H1 (cell line): ENCODE measurements around the gene RPSA. TPM values are rescaled to one million over a fixed set of nuclear protein-coding genes. Genes with fewer than 3 reads are reported as not detected.

ENCODE experiments used
- CTCF ChIA-PET: fragments of 300-600 bp; sonication (Branson Sonifier 250); formaldehyde crosslinking; loops from one replicate; lab custom pipeline; 2021; ENCODE audit not compliant: partially characterized antibody; lab: Charles Lee
- POLR2A ChIA-PET: fragments of 300-600 bp; sonication (Branson Sonifier 250); formaldehyde crosslinking; loops from one replicate; lab custom pipeline; 2021; ENCODE audit warnings: inconsistent platforms; ENCODE audit not compliant: partially characterized antibody; lab: Charles Lee
- DNase-seq, 2 experiments: peaks; one replicate each; pipeline versions ENCODE4 v3.0.0 to v3.0.0-alpha.2; 2010 to 2022; ENCODE audit warnings: low spot score in 2 of 2, low read depth in 1 of 2, mixed read lengths in 1 of 2
- FAIRE-seq: peaks from 2 replicates; lab custom pipeline; 2011; peaks lifted over from hg19 to GRCh38; lab: Jason Lieb, UNC
- H2AFZ ChIP-seq: 2 replicates; pipeline ENCODE4 v1.8.1; 2012; ENCODE audit warnings: low read length, inconsistent platforms
- H2AK5ac ChIP-seq: 2 replicates; pipeline ENCODE4 v1.6.1; 2013; ENCODE audit warnings: low read depth, low read length
- H2BK120ac ChIP-seq: replicated peaks from 2 replicates; pipeline ENCODE3; 2013; ENCODE audit warnings: low read depth, low read length, inconsistent platforms
- H2BK12ac ChIP-seq: 2 replicates; pipeline ENCODE4 v1.6.1; 2013; ENCODE audit warnings: low read depth, low read length
- H2BK15ac ChIP-seq: 2 replicates; pipeline ENCODE4 v1.6.1; 2013; ENCODE audit warnings: low read length
- H2BK20ac ChIP-seq: 2 replicates; pipeline ENCODE4 v1.6.1; 2013; ENCODE audit warnings: low read length
- H2BK5ac ChIP-seq: 2 replicates; pipeline ENCODE4 v1.6.1; 2013; ENCODE audit warnings: low read depth, low read length
- H3K14ac ChIP-seq: 2 replicates; pipeline ENCODE4 v1.6.1; 2013; ENCODE audit warnings: inconsistent platforms; ENCODE audit not compliant: insufficient read length
- H3K18ac ChIP-seq: 2 replicates; pipeline ENCODE4 v1.6.1; 2013; ENCODE audit warnings: low read length; ENCODE audit errors: extremely low read depth
- H3K23ac ChIP-seq: 2 replicates; pipeline ENCODE4 v1.6.1; 2013; ENCODE audit warnings: inconsistent platforms; ENCODE audit not compliant: insufficient read length
- H3K23me2 ChIP-seq: 2 replicates; pipeline ENCODE4 v1.6.1; 2013; ENCODE audit warnings: low read depth, low read length
- H3K27ac ChIP-seq: 2 replicates; pipeline ENCODE4 v1.6.1; 2011; ENCODE audit warnings: low read depth, low read length, inconsistent platforms
- H3K27me3 ChIP-seq, 4 experiments: replicated peaks in 1 of 4; 1 replicate in 1 of 4; 2 replicates in 3 of 4; pipeline versions ENCODE4 v1.6.1 to v1.8.1; 2011 to 2013; ENCODE audit warnings: low read length in 3 of 4, mild to moderate bottlenecking in 3 of 4, inconsistent platforms in 2 of 4, mixed read lengths in 2 of 4, moderate library complexity in 1 of 4; ENCODE audit not compliant: control insufficient read depth in 3 of 4, insufficient read depth in 3 of 4; ENCODE audit errors: extremely low read depth in 1 of 4
- H3K36me3 ChIP-seq, 4 experiments: 2 replicates each; pipeline versions ENCODE4 v1.6.1 to v1.8.1; 2011 to 2013; ENCODE audit warnings: mild to moderate bottlenecking in 4 of 4, low read length in 3 of 4, moderate library complexity in 2 of 4, control low read depth in 1 of 4, inconsistent platforms in 1 of 4; ENCODE audit not compliant: insufficient read depth in 4 of 4, control insufficient read depth in 2 of 4
- H3K4ac ChIP-seq: replicated peaks from 2 replicates; pipeline ENCODE3; 2013; ENCODE audit warnings: low read length, low read depth, mixed read lengths, inconsistent platforms; ENCODE audit not compliant: insufficient read length
- H3K4me1 ChIP-seq, 4 experiments: replicated peaks in 1 of 4; 1 replicate in 1 of 4; 2 replicates in 3 of 4; pipeline versions ENCODE4 v1.6.1 to v1.8.1; 2011 to 2013; ENCODE audit warnings: low read length in 3 of 4, inconsistent platforms in 2 of 4, mixed read lengths in 1 of 4; ENCODE audit not compliant: insufficient read depth in 4 of 4, control insufficient read depth in 3 of 4
- H3K4me2 ChIP-seq, 2 experiments: 2 replicates each; pipeline versions ENCODE4 v1.6.1 to v1.8.1; 2011 to 2013; ENCODE audit warnings: low read depth in 2 of 2, low read length in 2 of 2, control low read depth in 1 of 2, inconsistent platforms in 1 of 2, mild to moderate bottlenecking in 1 of 2; ENCODE audit not compliant: insufficient read depth in 1 of 2
- H3K4me3 ChIP-seq, 4 experiments: fragments of 200-600, 300-600 bp in 1 of 4; sonication (generic), shearing (Covaris generic), sonication (Bioruptor Twin) in 1 of 4; 2 replicates each; pipeline versions ENCODE4 v1.5.1 to v1.8.1; 2011 to 2016; ENCODE audit warnings: low read length in 4 of 4, low read depth in 3 of 4, control low read depth in 2 of 4, inconsistent platforms in 2 of 4, mild to moderate bottlenecking in 2 of 4, mixed read lengths in 1 of 4, moderate library complexity in 1 of 4; ENCODE audit not compliant: insufficient read depth in 2 of 4; ENCODE audit errors: extremely low read depth in 1 of 4
- H3K56ac ChIP-seq: replicated peaks from 2 replicates; pipeline ENCODE3; 2013; ENCODE audit warnings: low read depth, mild to moderate bottlenecking, mixed read lengths, low read length, inconsistent platforms; ENCODE audit not compliant: insufficient read length
- H3K79me1 ChIP-seq: 2 replicates; pipeline ENCODE4 v1.6.1; 2013; ENCODE audit warnings: low read depth, low read length, control low read depth
- H3K79me2 ChIP-seq, 2 experiments: 2 replicates each; pipeline versions ENCODE4 v1.6.1 to v1.8.1; 2012 to 2013; ENCODE audit warnings: low read length in 2 of 2, mild to moderate bottlenecking in 2 of 2, inconsistent platforms in 1 of 2; ENCODE audit not compliant: insufficient read depth in 2 of 2, control insufficient read depth in 1 of 2
- H3K9ac ChIP-seq, 4 experiments: replicated peaks in 1 of 4; 1 replicate in 1 of 4; 2 replicates in 3 of 4; pipeline versions ENCODE4 v1.6.1 to v1.8.1; 2011 to 2013; ENCODE audit warnings: low read depth in 3 of 4, low read length in 3 of 4, control low read depth in 2 of 4, mild to moderate bottlenecking in 2 of 4, moderate library complexity in 2 of 4, inconsistent platforms in 1 of 4; ENCODE audit errors: extremely low read depth in 1 of 4
- H3K9me3 ChIP-seq, 2 experiments: 2 replicates each; pipeline versions ENCODE4 v1.6.1 to v1.8.1; 2012 to 2013; ENCODE audit warnings: mild to moderate bottlenecking in 2 of 2, moderate library complexity in 2 of 2, control low read depth in 1 of 2, inconsistent platforms in 1 of 2, low read depth in 1 of 2, low read length in 1 of 2, mixed read lengths in 1 of 2; ENCODE audit not compliant: insufficient read depth in 2 of 2
- H4K20me1 ChIP-seq, 2 experiments: replicated peaks in 1 of 2; 2 replicates each; pipeline versions ENCODE3 to v1.8.1; 2011 to 2013; ENCODE audit warnings: inconsistent platforms in 2 of 2, low read length in 2 of 2, mild to moderate bottlenecking in 1 of 2; ENCODE audit not compliant: insufficient read depth in 2 of 2, control insufficient read depth in 1 of 2
- H4K5ac ChIP-seq: 2 replicates; pipeline ENCODE4 v1.6.1; 2013; ENCODE audit warnings: low read length, low read depth, mixed read lengths, inconsistent platforms; ENCODE audit not compliant: insufficient read length
- H4K8ac ChIP-seq: 2 replicates; pipeline ENCODE4 v1.8.0; 2013; ENCODE audit warnings: mild to moderate bottlenecking, moderate library complexity, low read length, inconsistent platforms; ENCODE audit not compliant: insufficient read depth; ENCODE audit errors: extremely low read depth
- H4K91ac ChIP-seq: replicated peaks from 2 replicates; pipeline ENCODE3; 2013; ENCODE audit warnings: low read length, mixed read lengths, inconsistent platforms; ENCODE audit not compliant: insufficient read length
- CREB1 ChIP-seq: IDR thresholded peaks from 2 replicates; pipeline ENCODE4 v1.6.1; 2012; ENCODE audit warnings: inconsistent platforms
- EGR1 ChIP-seq: IDR thresholded peaks from 2 replicates; pipeline ENCODE4 v1.6.1; 2011; ENCODE audit warnings: low read depth, low read length, borderline replicate concordance
- NRF1 ChIP-seq: IDR thresholded peaks from 2 replicates; pipeline ENCODE4 v1.6.1; 2011; ENCODE audit warnings: mild to moderate bottlenecking, low read depth, low read length, improper control_type of control experiment
- POLR2A ChIP-seq, 2 experiments: IDR thresholded peaks; 1 replicate in 1 of 2; 2 replicates in 1 of 2; pipeline ENCODE4 v1.6.1; 2011; ENCODE audit warnings: low read depth in 2 of 2, low read length in 2 of 2, mild to moderate bottlenecking in 2 of 2; ENCODE audit errors: control extremely low read depth in 1 of 2
- SIX5 ChIP-seq: IDR thresholded peaks from 2 replicates; pipeline ENCODE4 v1.6.1; 2011; ENCODE audit warnings: mild to moderate bottlenecking, low read depth, low read length
- USF2 ChIP-seq: IDR thresholded peaks from 2 replicates; pipeline ENCODE4 v1.6.1; 2011; ENCODE audit warnings: low read length, improper control_type of control experiment
- WGBS, 2 experiments: shearing (Covaris generic) in 1 of 2; methylation state at CpG; one replicate each; pipeline versions ENCODE4 v1.1.6 to v1.1.7; 2013 to 2015; ENCODE audit warnings: low lambda C conversion rate in 2 of 2, mixed read lengths in 2 of 2, inconsistent platforms in 1 of 2, low coverage in 1 of 2, missing lambda C conversion rate in 1 of 2; ENCODE audit not compliant: insufficient replicate concordance in 2 of 2, insufficient coverage in 1 of 2, insufficient read length in 1 of 2; ENCODE audit errors: extremely low coverage in 1 of 2, missing lambda C conversion rate in 1 of 2; 5-methylcytosine and 5-hydroxymethylcytosine counted together
- polyA plus RNA-seq, 7 experiments: library from polyadenylated mRNA; depleted of rRNA in 3 of 7; stranded (reverse) in 5 of 7; unstranded in 2 of 7; fragments of >200 nt in 5 of 7; fragments of 200-250 nt in 2 of 7; gene quantifications; 1 replicate in 5 of 7; 2 replicates in 1 of 7; 4 replicates in 1 of 7; pipeline versions ENCODE4 v1.2.1 to v1.2.3, GENCODE V29; 2011 to 2013; ENCODE audit warnings: missing spikeins in 2 of 7, mixed read lengths in 2 of 7
- total RNA-seq: library from RNA; stranded (reverse); fragmentation: NEBNext Ultra II Directional; extraction: Animal tissue kit (Norgen Biotek cat#: 25700); gene quantifications from 2 replicates; pipeline ENCODE4 v1.2.1, GENCODE V29; 2021

RPSA gene
- total and polyA plus RNA-seq, 2 of the 8 experiments (the other 6 are each of a cell fraction or from before 2014, with no cell fraction given), result 2,661 to 7,468 TPM

GRCh38 chr3:39446444-39446843 is 39.9 kb downstream of the RPSA start:
- H2AFZ ChIP-seq, result no peak overlapping the region
- H3K9me3 ChIP-seq, result no peaks in the 10 kb centered on the region
- ChIA-PET CTCF (interaction anchor here (0.5 to 9.9 kb wide), 24 partner anchors 12 to 1782 kb away, joined by 3 to 122 read pairs (median 4); partner anchors contain the start of gene MOBP), POLR2A (interaction anchor here (1.2 to 2.7 kb wide), 2 partner anchors 32 to 38 kb away, joined by 3 to 10 read pairs; no protein-coding TSS in a partner anchor)
- H3K79me2 ChIP-seq, result no peaks in the 10 kb centered on the region
- 89% methylated on average over 2 of the region's 2 CpGs; no CpG with 5 or more reads in 1 of the 2 experiments for WGBS, 2 experiments
- no peak overlapping the region for H3K27ac ChIP-seq
- H3K4me3 ChIP-seq, result no peak overlapping the region
- no peaks in the 10 kb centered on the region for H4K20me1 ChIP-seq
- no peak overlapping the region for H2BK12ac ChIP-seq
- H3K18ac ChIP-seq, result no peak overlapping the region
- H2BK20ac ChIP-seq, result no peak overlapping the region
- TF ChIP-seq SIX5 (no peak), NRF1 (no peak), USF2 (no peak), CREB1 (no peak), POLR2A (IDR thresholded peaks at IDR 0.05; ENCODE audit: control extremely low read depth in 1 of 2, low read depth in 2 of 2, low read length in 2 of 2) (no peak), EGR1 (no peak)
- no peak overlapping the region for H2BK15ac ChIP-seq
- no peak overlapping the region for H3K23ac ChIP-seq
- no peak overlapping the region for H2BK5ac ChIP-seq
- no peak overlapping the region for H4K5ac ChIP-seq
- H3K27me3 ChIP-seq, result no peaks in the 10 kb centered on the region
- no peak overlapping the region for H2BK120ac ChIP-seq
- H4K8ac ChIP-seq, result no peak overlapping the region
- no peaks in the 10 kb centered on the region for H3K23me2 ChIP-seq
- H3K4ac ChIP-seq, result no peak overlapping the region
- H3K56ac ChIP-seq, result no peak overlapping the region
- H3K9ac ChIP-seq, result no peak overlapping the region
- H3K4me1 ChIP-seq, result no peaks in the 10 kb centered on the region
- H2AK5ac ChIP-seq, result no peak overlapping the region
- H3K14ac ChIP-seq, result no peak overlapping the region
- no peaks in the 10 kb centered on the region for H3K36me3 ChIP-seq
- H4K91ac ChIP-seq, result no peak overlapping the region
- DNase-seq, result no peak
- H3K4me2 ChIP-seq, result no peak overlapping the region
- H3K79me1 ChIP-seq, result no peaks in the 10 kb centered on the region
- no peak for FAIRE-seq
